HUDEP-2 (cell line): ENCODE measurements around the gene ATG9B.
A peak's percentile ranks its signal among the peaks of the same experiment; 100 is the strongest.
"Not testable (repeated sequence)": the region's sequence is repeated elsewhere in the genome, so short reads cannot be mapped to it uniquely, and the experiment has no call there.

Source experiments
- DNase-seq, 76 experiments: peaks; one replicate each; lab custom pipeline; 2025; ENCODE audit not compliant: unreplicated experiment in 76 of 76; lab: John Stamatoyannopoulos, UW

The ATG9B gene

DNA sequence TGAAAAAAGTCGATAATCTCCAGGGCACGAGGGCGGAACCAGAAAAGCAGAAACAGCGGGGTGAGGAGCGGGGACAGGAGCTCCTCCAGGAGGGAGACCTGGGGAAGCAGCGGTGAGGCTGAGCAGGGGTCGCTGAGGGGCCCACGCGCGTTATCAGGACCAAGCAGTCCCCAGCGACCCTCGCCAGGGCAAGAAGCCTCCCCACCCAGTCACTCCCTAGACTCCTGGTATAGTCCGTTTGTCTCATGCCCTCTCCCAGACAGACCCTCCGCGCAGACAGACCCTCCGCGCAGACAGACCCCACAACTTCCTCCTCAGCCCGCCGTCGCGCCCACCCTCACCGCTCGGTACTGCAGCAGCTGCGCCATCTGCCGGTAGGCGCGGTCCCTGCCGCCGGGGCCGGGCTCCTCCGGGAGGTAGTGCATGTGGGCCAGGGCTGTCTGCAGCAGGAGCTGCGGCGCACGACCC lies 6.3 kb downstream of the ATG9B start:
- peak in 71 of 76 experiments; percentile 15 to 82 (median 66) for DNase-seq

- peak in 15 of 76 experiments; percentile 11 to 63 (median 41) for DNase-seq
Measured at GRCh38 chr7:151017370-151017952, 6.8 kb downstream of the ATG9B start.

GRCh38 chr7:151016942-151017341 lies 7.4 kb downstream of the ATG9B start:
- DNase-seq = no peak

- no peak for DNase-seq
Measured at GRCh38 chr7:151016505-151016904, 7.8 kb downstream of the ATG9B start.

DNA sequence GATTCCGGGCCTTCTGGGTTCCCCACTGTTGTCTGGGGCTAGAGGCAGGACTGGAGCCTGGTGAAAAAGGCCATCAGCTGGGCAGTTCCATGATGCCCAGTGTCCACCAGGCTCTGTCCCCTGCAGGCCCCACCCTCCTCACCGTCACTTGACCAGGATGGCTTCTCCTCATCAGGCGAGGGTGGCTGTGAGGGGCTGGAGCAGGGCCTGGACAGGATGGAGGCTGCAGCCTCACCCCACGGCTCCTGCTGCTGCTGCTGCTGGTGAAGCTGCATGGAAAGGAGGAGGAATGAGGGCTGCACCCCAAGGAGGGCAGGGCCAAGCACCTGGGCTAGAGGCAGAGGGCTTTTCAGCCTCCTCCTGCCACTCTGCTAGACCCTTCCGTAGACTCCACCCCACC lies 8.3 kb downstream of the ATG9B start:
- DNase-seq = no peak

DNA sequence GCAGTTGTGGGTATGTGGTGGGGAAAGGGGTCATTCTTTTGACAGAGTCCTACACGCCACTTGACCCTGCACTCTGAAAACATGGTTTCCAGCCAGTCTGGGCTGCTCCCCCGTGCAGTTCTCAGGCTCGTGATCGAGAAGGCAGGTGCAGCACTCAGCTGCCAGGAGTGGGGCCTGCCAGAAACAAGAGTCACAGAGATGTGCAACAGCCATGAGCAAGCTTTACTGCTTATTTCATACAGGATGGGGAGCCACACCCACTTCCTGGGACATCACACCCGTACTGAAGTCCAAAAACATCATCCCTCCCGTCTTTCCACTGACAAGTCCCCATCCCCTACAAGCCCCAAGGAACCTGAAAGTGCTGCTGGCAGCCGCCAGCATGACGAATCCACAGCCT lies 9.3 kb downstream of the ATG9B start:
- DNase-seq = no peak

GRCh38 chr7:151013733-151014497 lies 10.4 kb downstream of the ATG9B start:
- DNase-seq = peak in 74 of 76 experiments; percentile 20 to 94 (median 83)

DNA sequence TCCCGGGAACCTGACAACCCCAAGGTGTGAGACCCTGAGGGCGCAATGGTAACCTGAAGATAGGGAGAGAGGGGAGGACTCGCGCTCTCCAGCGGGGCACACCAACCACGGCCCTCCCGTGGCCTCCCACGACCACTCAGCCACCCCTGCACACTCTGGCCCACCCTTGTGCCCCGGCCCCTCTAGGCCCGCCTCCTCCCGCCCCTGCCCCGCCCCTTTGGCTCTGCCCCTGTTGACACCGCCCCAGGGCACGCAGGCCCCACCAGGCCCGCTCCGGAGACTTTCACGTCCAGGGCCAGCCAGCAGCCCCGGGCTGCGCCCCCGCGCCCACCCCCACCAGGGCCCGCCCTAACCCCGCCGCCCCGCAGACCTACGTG lies 10.9 kb downstream of the ATG9B start:
- DNase-seq = peak in 21 of 76 experiments; percentile 42 to 87 (median 72)

DNA sequence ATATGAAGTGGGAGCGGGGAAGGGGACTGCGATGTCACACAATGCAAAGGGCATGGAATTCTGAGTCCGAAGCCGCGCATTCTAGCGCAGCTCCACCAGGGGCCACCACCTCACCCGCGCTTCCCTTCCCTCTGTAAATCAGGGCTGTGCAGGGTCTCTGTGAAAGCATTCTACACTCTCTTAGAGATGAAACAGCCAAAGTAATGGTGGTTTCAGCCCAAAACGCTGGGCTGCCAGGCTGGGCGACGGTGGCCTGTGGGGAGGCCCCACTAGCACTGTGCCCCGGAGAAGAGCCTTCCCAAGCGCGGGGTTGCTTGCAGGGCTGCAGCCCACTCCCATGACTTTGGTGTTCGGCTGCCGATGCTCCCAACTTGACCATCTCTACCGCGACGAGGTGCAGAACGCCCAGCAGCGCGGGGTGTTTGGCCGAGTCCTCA lies 11.4 kb downstream of the ATG9B start:
- peak in 29 of 76 experiments; percentile 9 to 56 (median 29) for DNase-seq

GRCh38 chr7:151012031-151012692 lies 12.1 kb downstream of the ATG9B start:
- no peak for DNase-seq

GRCh38 chr7:151011616-151012015 lies 12.7 kb downstream of the ATG9B start:
- not testable (repeated sequence) for DNase-seq

- DNase-seq = peak in 5 of 76 experiments; percentile 13 to 43 (median 33)
Measured at GRCh38 chr7:151011097-151011409, 13.2 kb downstream of the ATG9B start.

- DNase-seq = peak in 12 of 76 experiments; percentile 5 to 65 (median 45)
Measured at GRCh38 chr7:151010307-151011096, 13.8 kb downstream of the ATG9B start.

GRCh38 chr7:151010037-151010306 lies 14.3 kb downstream of the ATG9B start:
- DNase-seq = no peak

DNA sequence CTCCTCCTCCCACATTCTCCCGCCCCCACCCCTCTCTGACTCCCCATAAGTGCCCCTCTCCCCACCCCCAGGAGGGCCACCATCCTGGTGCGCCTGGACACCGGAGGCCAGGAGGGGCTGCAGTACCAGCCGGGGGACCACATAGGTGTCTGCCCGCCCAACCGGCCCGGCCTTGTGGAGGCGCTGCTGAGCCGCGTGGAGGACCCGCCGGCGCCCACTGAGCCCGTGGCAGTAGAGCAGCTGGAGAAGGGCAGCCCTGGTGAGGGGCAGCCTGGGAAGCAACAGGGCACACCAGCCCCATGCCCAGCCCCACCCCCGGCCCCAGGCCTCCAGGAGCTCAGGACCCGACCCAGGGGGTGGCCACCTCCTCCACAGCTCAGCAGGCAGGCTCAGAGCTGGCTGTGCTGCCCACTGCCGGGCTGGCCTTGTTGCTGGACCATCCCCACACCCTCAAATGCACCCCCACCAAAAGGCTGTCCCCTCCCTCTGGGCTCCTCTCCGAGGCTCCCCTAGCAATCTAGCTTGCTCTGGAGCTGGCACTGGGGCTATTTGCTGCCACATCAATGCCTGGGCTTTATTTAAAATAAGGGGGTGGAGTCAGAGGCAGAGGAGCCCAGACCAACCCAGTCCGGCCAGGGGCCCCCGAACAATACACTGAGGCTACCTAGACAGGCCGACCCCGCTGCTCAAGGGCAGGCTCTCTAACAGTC lies 14.8 kb downstream of the ATG9B start:
- peak in 28 of 76 experiments; percentile 12 to 80 (median 43) for DNase-seq

- peak in 75 of 76 experiments; percentile 74 to 98 (median 94) for DNase-seq
Measured at GRCh38 chr7:151008511-151009323, 15.6 kb downstream of the ATG9B start.

- DNase-seq = peak in 74 of 76 experiments; percentile 28 to 87 (median 67)
Measured at GRCh38 chr7:151008143-151008510, 16.2 kb downstream of the ATG9B start.

DNA sequence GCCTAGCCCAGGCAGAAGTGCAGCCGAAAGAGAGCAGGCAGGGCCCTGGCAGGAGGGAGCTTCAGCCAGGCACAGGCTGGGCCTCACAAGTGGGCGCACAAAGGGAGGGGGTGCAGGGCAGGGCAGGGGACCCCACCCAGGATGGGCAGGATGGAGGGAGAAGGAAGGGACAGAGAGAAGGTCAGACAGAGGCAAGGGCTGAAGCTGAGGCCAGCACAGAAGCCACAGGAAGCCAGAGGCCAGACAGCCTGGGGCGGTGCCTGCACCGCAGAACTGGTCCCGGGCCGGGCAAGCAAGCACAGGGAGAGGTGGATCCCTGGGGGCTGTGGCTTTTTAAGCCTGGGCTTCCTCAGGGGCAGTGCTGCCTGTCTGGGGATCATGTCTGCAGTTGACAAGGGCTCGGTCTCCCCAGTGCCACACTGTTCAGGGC lies 16.8 kb downstream of the ATG9B start:
- DNase-seq = peak in 17 of 76 experiments; percentile 14 to 49 (median 33)

- no peak for DNase-seq
Measured at GRCh38 chr7:151006590-151007300, 17.5 kb downstream of the ATG9B start.
